HepG2 (cell line): ENCODE results near the gene RTEL1. TPM values are rescaled to one million over a fixed set of nuclear protein-coding genes. Genes with fewer than 3 reads are reported as not detected.

ENCODE experiments used
- ARNTL ChIP-seq: sonication (generic); formaldehyde crosslinking; IDR thresholded peaks from 2 replicates; pipeline ENCODE4 v1.4.0; 2020; ENCODE audit warnings: mild to moderate bottlenecking, missing genetic modification reagents
- BCL3 ChIP-seq: sonication (generic); formaldehyde crosslinking; IDR thresholded peaks from 2 replicates; pipeline ENCODE4 v1.5.1; 2020; ENCODE audit warnings: mild to moderate bottlenecking, missing genetic modification reagents, moderate library complexity
- GABPA ChIP-seq, 2 experiments: IDR thresholded peaks; 2 replicates each; pipeline ENCODE4 v1.6.1; 2011 to 2016; ENCODE audit warnings: low read depth in 2 of 2, low read length in 1 of 2, missing biosample characterization in 1 of 2, missing genetic modification characterization in 1 of 2
- GMEB2 ChIP-seq: IDR thresholded peaks from 2 replicates; pipeline ENCODE4 v1.6.1; 2016; ENCODE audit warnings: missing biosample characterization, missing genetic modification reagents, low read depth
- HNRNPH1 ChIP-seq: fragments of 200-400 bp; formaldehyde crosslinking; optimal IDR thresholded peaks from 2 replicates; pipeline ENCODE3; 2017; ENCODE audit warnings: mild to moderate bottlenecking, low read depth, low read length
- JUND ChIP-seq: sonication (generic); formaldehyde crosslinking; IDR thresholded peaks from 2 replicates; pipeline ENCODE4 v1.8.0; 2022; ENCODE audit warnings: mild to moderate bottlenecking, missing genetic modification reagents
- MIER3 ChIP-seq: IDR thresholded peaks from 2 replicates; pipeline ENCODE4 v1.6.1; 2016; ENCODE audit warnings: missing compliant biosample characterization, borderline replicate concordance
- PRDM10 ChIP-seq: sonication (generic); formaldehyde crosslinking; IDR thresholded peaks from 2 replicates; pipeline ENCODE4 v1.4.0; 2020; ENCODE audit warnings: low read depth, missing genetic modification reagents
- RARA ChIP-seq: IDR thresholded peaks from 2 replicates; pipeline ENCODE4 v1.6.1; 2016; ENCODE audit warnings: missing genetic modification reagents, missing compliant biosample characterization
- SNAI1 ChIP-seq: sonication (generic); formaldehyde crosslinking; IDR thresholded peaks from 2 replicates; pipeline ENCODE4 v1.5.0; 2020; ENCODE audit warnings: mild to moderate bottlenecking, missing genetic modification reagents, borderline replicate concordance
- ZBTB2 ChIP-seq: sonication (generic); formaldehyde crosslinking; IDR thresholded peaks from 2 replicates; pipeline ENCODE4 v1.8.0; 2022; ENCODE audit warnings: low read depth, missing genetic modification reagents
- ZBTB26 ChIP-seq: IDR thresholded peaks from 2 replicates; pipeline ENCODE4 v1.6.1; 2016; ENCODE audit warnings: missing compliant biosample characterization, missing genetic modification reagents, borderline replicate concordance
- ZBTB3 ChIP-seq: sonication (generic); formaldehyde crosslinking; IDR thresholded peaks from 2 replicates; pipeline ENCODE4 v1.4.0; 2020; ENCODE audit warnings: low read depth, mild to moderate bottlenecking, moderate library complexity, missing genetic modification reagents, borderline replicate concordance
- ZFP91 ChIP-seq: sonication (generic); formaldehyde crosslinking; IDR thresholded peaks from 2 replicates; pipeline ENCODE4 v1.9.0; 2022; ENCODE audit warnings: missing genetic modification reagents, mild to moderate bottlenecking, borderline replicate concordance
- ZNF256 ChIP-seq: sonication (generic); formaldehyde crosslinking; conservative IDR thresholded peaks from 2 replicates; pipeline ENCODE4 v1.4.0; 2020; ENCODE audit warnings: missing genetic modification reagents
- ZNF451 ChIP-seq: sonication (generic); formaldehyde crosslinking; IDR thresholded peaks from 2 replicates; pipeline ENCODE4 v1.5.0; 2020; ENCODE audit warnings: mild to moderate bottlenecking, missing genetic modification reagents
- ZNF616 ChIP-seq: sonication (generic); formaldehyde crosslinking; IDR thresholded peaks from 2 replicates; pipeline ENCODE4 v1.5.0; 2020; ENCODE audit warnings: low read depth, mild to moderate bottlenecking, missing genetic modification reagents
- polyA plus RNA-seq, 8 experiments: library from polyadenylated mRNA; depleted of rRNA in 3 of 8; stranded (reverse) in 7 of 8; unstranded in 1 of 8; fragments of >200 nt; fragmentation: Illumina TruSeq in 4 of 8; extraction: Trizol in 4 of 8; gene quantifications; 2 replicates each; pipeline versions ENCODE4 v1.2.1 to v1.2.3, GENCODE V29; 2011 to 2016; ENCODE audit warnings: low read depth in 4 of 8, missing spikeins in 1 of 8, mixed read lengths in 1 of 8; ENCODE audit not compliant: insufficient read depth in 1 of 8
- total RNA-seq, 5 experiments: library from RNA; depleted of rRNA; stranded (reverse); fragments of >200 nt; fragmentation: Illumina TruSeq; extraction: Trizol; gene quantifications; 2 replicates each; pipeline ENCODE4 v1.2.3, GENCODE V29; 2016; ENCODE audit warnings: low read depth in 1 of 5

Gene RTEL1
- total and polyA plus RNA-seq, 2 of the 13 experiments (the other 11 are each of a cell fraction or from before 2014, with no cell fraction given): 21.8 to 36.4 TPM

- TF ChIP-seq PRDM10 (CRISPR knock-in tag): no peak
- TF ChIP-seq ZBTB2: no peak
- peak; percentile 80; the same call in 1 of the 2 replicates for TF ChIP-seq BCL3 (CRISPR knock-in tag)
- TF ChIP-seq ZNF616 (CRISPR knock-in tag): peak; percentile 85
- TF ChIP-seq MIER3 (CRISPR knock-in tag): 0 out of 2 replicates have a peak, but pooled peaks have one; percentile 82
- no peak for TF ChIP-seq ZBTB3
- TF ChIP-seq JUND (CRISPR knock-in tag): no peak
- peak; percentile 52; the same call in 1 of the 2 replicates for TF ChIP-seq SNAI1
- 0 out of 2 replicates have a peak, but pooled peaks have one; percentile 18 for TF ChIP-seq GABPA (IDR thresholded peaks at IDR 0.05; ENCODE audit: low read depth, low read length)
- 0 out of 2 replicates have a peak, but pooled peaks have one; percentile 30 for TF ChIP-seq GABPA (CRISPR knock-in tag; IDR thresholded peaks at IDR 0.05; ENCODE audit: low read depth)
- peak; percentile 97 for TF ChIP-seq ZNF256 (CRISPR knock-in tag)
- peak; percentile 93 for TF ChIP-seq ZNF451 (CRISPR knock-in tag)
- TF ChIP-seq ARNTL: peak; percentile 90
- peak; percentile 60 for TF ChIP-seq RARA
- no peak for TF ChIP-seq HNRNPH1
- TF ChIP-seq ZBTB26 (CRISPR knock-in tag): peak; percentile 78; the same call in 1 of the 2 replicates
- no peak for TF ChIP-seq ZFP91
- peak; percentile 89 for TF ChIP-seq GMEB2 (CRISPR knock-in tag)
Measured at GRCh38 chr20:63627129-63627750, 30.9 kb upstream of the RTEL1 start (continued).
